Stimulated activated CD4-positive, alpha-beta T cell treated with anti-CD3 and anti-CD28 coated beads, TNF-alpha, amount 100 ng/mL, for 4 hours (primary cell): Measurements from ENCODE around the gene IFNGR2.
"Not testable (repeated sequence)": the region's sequence is repeated elsewhere in the genome, so short reads cannot be mapped to it uniquely, and the experiment has no call there.

ENCODE experiments used
- DNase-seq, 3 experiments: peaks; one replicate each; pipeline ENCODE4 v3.0.0-alpha.2; 2020; ENCODE audit warnings: low read depth in 3 of 3

The IFNGR2 gene

DNA sequence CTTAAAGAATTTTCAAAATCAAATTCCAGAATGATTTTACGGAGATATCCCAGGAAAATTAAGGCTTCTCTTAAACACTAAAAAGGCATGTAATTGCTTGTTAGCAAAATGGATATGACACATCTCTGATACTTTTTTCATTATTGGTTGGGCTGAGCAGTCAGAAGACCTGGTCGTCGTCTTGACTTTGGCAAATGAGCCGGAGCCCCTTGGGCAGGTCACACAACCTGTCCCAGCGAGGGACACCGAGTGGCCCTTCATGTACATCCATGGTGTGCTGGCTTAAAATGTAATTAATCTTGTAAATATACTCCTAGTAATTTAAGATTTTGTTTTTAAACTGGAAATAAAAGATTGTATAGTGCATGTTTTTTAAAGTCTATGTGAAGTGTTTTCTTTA is 33.9 kb downstream of the IFNGR2 start:
- no peak for DNase-seq

DNA sequence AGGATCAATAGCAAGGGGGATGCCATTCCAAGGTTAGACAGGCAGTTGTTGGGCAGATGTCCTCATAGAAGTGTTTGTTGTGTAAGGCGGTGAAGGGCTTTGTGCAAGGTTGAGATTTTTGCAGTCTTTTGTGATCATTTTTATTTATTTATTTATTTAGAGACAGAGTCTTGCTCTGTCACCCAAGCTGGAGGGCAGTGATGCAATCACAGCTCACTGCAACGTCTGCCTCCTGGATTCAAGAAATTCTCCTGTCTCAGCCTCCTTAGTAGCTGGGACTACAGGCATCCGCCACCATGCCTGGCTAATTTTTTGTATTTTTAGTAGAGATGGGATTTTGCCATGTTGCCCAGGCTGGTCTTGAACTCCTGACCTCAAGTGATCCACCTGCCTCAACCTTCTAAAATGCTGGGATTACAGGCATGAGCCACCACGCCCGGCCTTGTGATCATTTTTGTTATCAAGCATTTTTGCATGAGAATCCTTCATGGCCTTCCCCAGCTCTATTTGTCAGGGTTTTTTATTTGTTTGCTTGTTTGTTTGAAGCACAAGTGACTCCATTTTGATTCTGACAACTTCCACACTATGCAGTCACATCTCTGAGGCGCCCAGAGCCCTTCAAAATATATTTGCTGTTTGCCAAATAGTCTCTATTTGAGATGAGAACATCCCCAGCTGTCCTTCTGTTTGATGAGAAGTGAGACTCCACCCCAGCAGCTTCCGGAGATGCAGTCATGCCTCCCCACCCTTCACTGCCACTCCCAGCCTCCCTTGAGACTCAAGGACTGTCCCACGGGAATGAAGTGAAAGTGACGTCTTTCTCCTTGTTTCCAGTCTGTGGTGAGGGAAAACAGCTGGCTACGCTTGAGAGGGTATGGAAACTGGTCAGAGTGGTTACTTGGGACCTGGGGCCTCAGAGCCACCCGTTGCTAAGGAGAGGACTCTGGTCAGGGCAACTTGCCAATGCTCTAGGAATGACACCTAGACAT is 38.6 kb downstream of the IFNGR2 start:
- DNase-seq = no peak

- no peak for DNase-seq
Observed at GRCh38 chr21:33443194-33443593, 40.0 kb downstream of the IFNGR2 start.

- DNase-seq = no peak
Observed at GRCh38 chr21:33444499-33444898, 41.3 kb downstream of the IFNGR2 start.

DNA sequence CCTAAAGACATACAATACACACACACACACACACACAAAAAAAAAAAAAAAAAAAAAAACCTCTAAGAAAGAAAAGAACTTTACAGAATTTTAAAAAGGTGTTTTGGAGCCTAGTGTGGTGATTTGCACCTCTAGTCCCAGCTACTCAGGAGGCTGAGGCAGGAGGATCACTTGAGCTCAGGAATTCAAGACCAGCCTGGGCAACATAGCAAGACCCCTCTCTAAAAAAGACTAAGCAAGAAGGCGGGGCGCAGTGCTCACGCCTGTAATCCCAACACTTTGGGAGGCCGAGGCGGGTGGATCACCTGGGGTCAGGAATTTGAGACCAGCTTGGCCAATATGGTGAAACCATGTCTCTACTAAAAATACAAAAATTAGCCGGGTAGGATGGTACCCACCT is 43.4 kb downstream of the IFNGR2 start:
- DNase-seq = not testable (repeated sequence)

DNA sequence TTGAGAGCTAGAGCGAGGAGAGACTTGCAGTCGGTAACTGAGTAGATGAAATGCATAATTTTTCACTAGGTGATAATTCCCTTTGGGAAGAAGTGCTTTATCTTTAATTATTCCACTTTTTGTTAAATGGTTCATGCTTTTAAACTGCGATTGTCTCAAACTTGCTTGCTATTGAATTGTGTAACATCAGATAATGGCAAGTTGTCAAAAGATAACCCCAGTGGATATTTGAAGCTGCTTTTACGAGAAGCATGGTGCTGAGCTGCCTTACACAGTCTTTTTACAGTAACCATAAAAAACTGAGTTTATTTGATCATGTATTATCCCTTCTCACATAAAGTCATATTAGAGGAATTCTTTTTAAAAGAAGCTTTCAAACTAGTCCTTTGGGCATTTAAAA is 46.4 kb downstream of the IFNGR2 start:
- DNase-seq = no peak

DNA sequence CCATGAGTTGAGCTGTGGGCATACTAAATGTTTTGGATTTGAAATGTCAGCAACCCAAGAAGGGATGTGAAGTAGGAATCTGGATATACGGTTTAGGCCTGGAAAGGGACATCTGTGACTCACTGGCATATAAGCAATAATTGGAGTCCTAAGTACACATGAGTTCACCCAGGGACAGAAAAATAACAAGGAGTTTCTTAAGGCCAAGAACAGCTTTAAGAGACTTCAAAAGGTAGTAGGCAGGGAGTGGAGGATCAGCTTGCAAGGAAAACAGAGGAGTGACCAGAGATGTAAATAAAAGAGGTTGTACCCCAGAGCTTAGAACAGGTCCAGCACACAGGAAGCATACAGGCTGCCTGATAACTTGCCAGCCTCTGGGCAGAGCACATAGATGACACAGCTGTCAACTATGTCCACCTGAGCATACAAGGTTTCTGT is 48.4 kb downstream of the IFNGR2 start:
- DNase-seq = no peak

DNA sequence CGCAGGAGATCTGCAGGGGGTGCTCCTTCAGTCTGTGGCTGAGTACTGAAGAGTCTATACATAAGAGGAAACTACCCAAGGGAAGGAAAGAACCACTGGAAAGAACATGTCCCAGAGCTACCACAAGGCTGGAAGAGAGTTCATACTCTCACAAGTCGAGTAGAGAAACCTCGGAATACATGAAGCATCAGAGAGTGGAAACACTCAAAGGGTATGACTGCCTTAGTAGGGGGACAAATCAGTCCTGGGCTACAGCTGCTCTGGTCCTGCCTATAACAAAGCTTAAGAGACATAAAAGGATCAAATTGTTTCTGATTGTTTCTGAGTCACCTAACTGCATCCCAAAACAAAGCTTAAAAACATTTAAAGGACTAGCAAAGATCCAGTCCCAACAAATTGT is 49.1 kb downstream of the IFNGR2 start:
- no peak for DNase-seq

DNA sequence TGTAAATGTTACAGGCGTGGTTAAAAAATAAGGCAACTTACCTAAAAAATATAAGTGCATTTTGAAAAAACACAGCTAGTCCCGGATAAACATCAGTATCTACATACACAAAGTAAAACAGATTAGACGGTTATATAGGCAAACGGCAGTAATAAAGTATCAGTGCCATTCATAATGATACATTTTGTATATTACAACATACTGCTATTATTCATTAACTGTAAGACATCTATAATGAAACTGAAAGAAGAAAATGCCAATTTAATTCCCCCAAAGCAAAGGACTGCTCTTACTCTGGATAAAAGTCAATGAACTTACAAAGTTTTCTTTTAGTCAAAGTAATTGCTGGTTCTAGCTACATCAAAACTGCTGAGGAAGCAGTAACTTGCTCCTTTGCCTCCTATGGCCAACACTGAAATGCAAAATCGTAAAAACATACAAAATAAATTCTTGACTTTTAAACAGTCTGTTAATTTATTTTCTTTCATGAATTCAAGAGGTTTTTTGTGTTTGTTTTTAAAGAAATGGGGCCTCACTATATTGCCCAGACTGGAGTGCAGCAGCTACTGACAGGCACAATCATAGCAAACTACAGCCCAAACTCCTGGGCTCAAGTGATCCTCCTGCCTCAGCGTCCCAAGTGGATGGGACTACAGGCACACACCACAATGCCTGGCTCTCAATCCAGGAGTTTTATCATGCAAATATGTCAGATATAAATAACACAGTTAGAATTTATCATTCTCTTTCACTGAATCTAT is 52.7 kb downstream of the IFNGR2 start:
- DNase-seq = no peak

GRCh38 chr21:33458861-33459260 is 55.6 kb downstream of the IFNGR2 start:
- DNase-seq = no peak

GRCh38 chr21:33461538-33462250 is 58.5 kb downstream of the IFNGR2 start:
- DNase-seq = no peak

DNA sequence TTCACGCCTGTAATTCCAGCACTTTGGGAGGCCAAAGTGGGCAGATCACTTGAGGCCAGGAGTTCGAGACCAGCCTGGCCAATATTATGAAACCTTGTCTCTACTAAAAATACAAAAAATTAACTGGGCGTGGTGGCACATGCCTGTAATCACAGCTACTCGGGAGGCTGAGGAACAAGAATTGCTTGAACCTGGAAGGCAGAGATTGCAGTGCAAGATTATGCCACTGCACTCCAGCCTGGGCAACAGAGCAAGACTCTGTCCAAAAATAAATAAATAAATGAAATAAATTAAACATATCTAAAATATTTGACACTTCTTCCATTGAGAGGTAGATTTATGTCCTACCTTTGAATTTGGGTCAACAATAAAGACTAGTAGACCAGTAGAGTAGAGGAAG is 66.0 kb downstream of the IFNGR2 start:
- DNase-seq = not testable (repeated sequence)

DNA sequence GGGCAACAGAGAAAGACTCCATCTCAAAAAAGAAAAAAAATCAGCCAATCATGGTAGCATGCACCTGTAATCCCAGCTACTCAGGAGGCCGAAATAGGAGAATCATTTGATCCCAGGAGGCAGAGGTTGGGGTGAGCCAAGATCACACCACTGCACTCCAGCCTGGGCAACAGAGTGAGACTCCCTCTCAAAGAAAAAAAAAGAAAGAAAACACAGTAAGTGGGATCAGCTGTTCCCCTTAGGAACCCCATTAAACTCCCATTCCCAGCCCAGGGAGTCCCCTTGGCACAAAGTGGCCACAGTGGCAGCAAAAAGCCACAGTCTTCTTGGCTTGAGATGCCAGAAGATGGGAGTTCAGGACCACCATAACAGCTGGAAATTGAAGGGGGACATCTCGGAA is 67.5 kb downstream of the IFNGR2 start:
- DNase-seq = no peak

DNA sequence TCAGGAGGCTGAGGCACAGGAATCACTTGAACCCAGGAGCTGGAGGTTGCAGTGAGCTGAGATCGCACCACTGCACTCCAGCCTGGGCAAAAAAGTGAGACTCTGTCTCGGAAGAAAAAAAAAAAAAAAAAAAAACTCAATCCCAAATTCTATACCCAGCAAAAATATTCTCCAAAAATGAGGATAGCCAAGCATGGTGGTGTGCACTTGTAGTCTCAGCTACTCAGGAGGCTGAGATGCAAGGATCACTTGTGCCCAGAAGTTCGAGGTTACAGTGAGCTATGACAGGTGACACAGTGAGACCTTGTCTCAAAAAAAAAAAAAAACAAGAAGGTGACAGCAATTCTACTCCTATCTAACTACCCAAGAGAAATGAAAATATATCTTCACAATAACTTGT is 70.1 kb downstream of the IFNGR2 start:
- no peak for DNase-seq

- no peak for DNase-seq
Observed at GRCh38 chr21:33477066-33477465, 73.9 kb downstream of the IFNGR2 start.

DNA sequence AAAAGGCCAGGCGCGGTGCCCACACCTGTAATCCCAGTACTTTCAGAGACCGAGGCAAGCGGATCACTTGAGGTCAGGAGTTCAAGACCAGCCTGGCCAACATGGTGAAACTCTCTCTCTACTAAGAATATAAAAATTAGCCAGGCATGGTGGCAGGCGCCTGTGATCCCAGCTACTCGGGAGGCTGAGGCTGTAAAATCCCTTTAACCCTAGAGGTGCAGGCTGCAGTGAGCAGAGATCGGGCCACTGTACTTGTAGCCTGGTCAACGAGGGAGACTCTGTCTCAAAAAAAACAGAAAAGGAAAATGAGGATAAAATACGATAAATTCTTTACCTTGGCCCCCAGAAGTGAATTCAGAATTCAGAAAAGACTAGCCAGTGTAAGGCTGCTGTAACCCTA is 75.0 kb downstream of the IFNGR2 start:
- DNase-seq = no peak

- DNase-seq = peak; percentile 9 to 22 (median 10)
Observed at GRCh38 chr21:33478935-33479678, 75.9 kb downstream of the IFNGR2 start.

GRCh38 chr21:33479679-33480480 is 76.7 kb downstream of the IFNGR2 start, which contains the start of gene TMEM50B:
TSS of gene TMEM50B (minus strand) at chr21:33479974. CDS start at chr21:33468885, 11,089 bp downstream.
- DNase-seq = peak; percentile 92 to 96 (median 95)

GRCh38 chr21:33480481-33481103 is 77.4 kb downstream of the IFNGR2 start:
- DNase-seq = no peak
